K562 (cell line): ENCODE data around the gene SOHLH1. TPM values are rescaled to one million over a fixed set of nuclear protein-coding genes. Genes with fewer than 3 reads are reported as not detected.

Experiments
- ATAC-seq: fragments of 200-7000 bp; cut with Tn5 transposase; 3 replicates; pipeline ENCODE4 v1.9.1; 2020; ENCODE audit warnings: moderate library complexity
- BruUV-seq: library from RNA; stranded (reverse); fragments of 400-500 nt; replicated peaks from 2 replicates; lab custom pipeline; 2021; lab: Mats Ljungman, UMichigan
- CTCF ChIA-PET: fragments of 300-600 bp; formaldehyde crosslinking; extraction: SDS; loops from one replicate; lab custom pipeline; 2021; ENCODE audit warnings: low intra/inter-chr PET ratio; lab: Yijun Ruan, JAX
- POLR2A ChIA-PET: fragments of 300-600, 350-650 bp; sonication (Branson Sonifier 250); formaldehyde crosslinking; extraction: SDS; loops from one replicate; lab custom pipeline; 2021; ENCODE audit warnings: antibody characterized with exemption, inconsistent platforms; lab: Yijun Ruan, JAX
- DNase-seq, 4 experiments: peaks; one replicate each; pipeline versions ENCODE4 v3.0.0 to v3.0.0-alpha.2; 2011 to 2018; ENCODE audit warnings: low spot score in 3 of 4, mixed read lengths in 3 of 4; ENCODE audit errors: extremely low read depth in 1 of 4
- FAIRE-seq: peaks from 2 replicates; lab custom pipeline; 2011; peaks lifted over from hg19 to GRCh38; lab: Jason Lieb, UNC
- H2AFZ ChIP-seq: 2 replicates; pipeline ENCODE4 v1.6.0; 2011; ENCODE audit warnings: low read depth, low read length, control low read depth, inconsistent platforms
- H3K27ac ChIP-seq: fragments of 200-600 bp; 3 replicates; pipeline ENCODE4 v1.8.0; 2011; ENCODE audit warnings: low read depth, mild to moderate bottlenecking, control low read depth, inconsistent platforms, low read length, moderate library complexity, mixed read lengths; ENCODE audit errors: extremely low read depth
- H3K27me3 ChIP-seq, 2 experiments: fragments of 300-600 bp in 1 of 2; 2 replicates in 1 of 2; 3 replicates in 1 of 2; pipeline versions ENCODE4 v1.6.0 to v1.8.0; 2011; ENCODE audit warnings: inconsistent platforms in 2 of 2, low read length in 2 of 2, mild to moderate bottlenecking in 1 of 2, mixed read lengths in 1 of 2, moderate library complexity in 1 of 2; ENCODE audit not compliant: control insufficient read depth in 2 of 2, insufficient read depth in 2 of 2
- H3K36me3 ChIP-seq: fragments of 300-600 bp; 3 replicates; pipeline ENCODE4 v1.8.0; 2011; ENCODE audit warnings: mild to moderate bottlenecking, low read length, inconsistent platforms; ENCODE audit not compliant: control insufficient read depth, insufficient read depth
- H3K4me1 ChIP-seq, 2 experiments: fragments of 200-600 bp in 1 of 2; replicated peaks in 1 of 2; 2 replicates in 1 of 2; 3 replicates in 1 of 2; pipeline versions ENCODE4 v1.5.1 to v1.8.0; 2011; ENCODE audit warnings: inconsistent platforms in 2 of 2, low read length in 2 of 2, mild to moderate bottlenecking in 1 of 2, mixed read lengths in 1 of 2, moderate library complexity in 1 of 2; ENCODE audit not compliant: control insufficient read depth in 2 of 2, insufficient read depth in 2 of 2
- H3K4me2 ChIP-seq: 2 replicates; pipeline ENCODE4 v1.6.1; 2011; ENCODE audit warnings: low read length, control low read depth, inconsistent platforms, mixed read lengths; ENCODE audit not compliant: insufficient read depth
- H3K4me3 ChIP-seq: fragments of 200-600 bp; sonication (generic), shearing (Covaris generic); 2 replicates; pipeline ENCODE4 v1.5.1; 2016; ENCODE audit warnings: control low read depth, inconsistent platforms
- H3K79me2 ChIP-seq: fragments of 200-600 bp; 3 replicates; pipeline ENCODE4 v1.8.0; 2011; ENCODE audit warnings: low read length, inconsistent platforms; ENCODE audit not compliant: control insufficient read depth, insufficient read depth
- H3K9ac ChIP-seq, 2 experiments: 2 replicates each; pipeline versions ENCODE4 v1.6.0 to v1.6.1; 2011; ENCODE audit warnings: low read depth in 2 of 2, low read length in 2 of 2, control low read depth in 1 of 2, inconsistent platforms in 1 of 2, mild to moderate bottlenecking in 1 of 2, mixed read lengths in 1 of 2; ENCODE audit not compliant: insufficient read depth in 1 of 2
- H3K9me1 ChIP-seq: one replicate; pipeline ENCODE4 v1.6.0; 2011; ENCODE audit warnings: inconsistent platforms, mild to moderate bottlenecking, low read length, moderate library complexity; ENCODE audit not compliant: control insufficient read depth, insufficient read depth
- H3K9me3 ChIP-seq: replicated peaks from 2 replicates; pipeline ENCODE4 v1.5.1; 2011; ENCODE audit warnings: low read depth, low read length, inconsistent platforms; ENCODE audit not compliant: control insufficient read depth, insufficient read depth
- H4K20me1 ChIP-seq: replicated peaks from 2 replicates; pipeline ENCODE4 v1.6.1; 2011; ENCODE audit warnings: low read length, inconsistent platforms, mixed read lengths; ENCODE audit not compliant: control insufficient read depth, insufficient read depth
- BCL6 ChIP-seq: fragments of 250-450 bp; sonication (Bioruptor Pico); IDR thresholded peaks from 2 replicates; pipeline ENCODE4 v1.4.0; 2020
- MITF ChIP-seq: IDR thresholded peaks from 2 replicates; pipeline ENCODE4 v1.6.1; 2014; ENCODE audit warnings: antibody characterized with exemption
- PCBP1 ChIP-seq: fragments of 200-400 bp; formaldehyde crosslinking; IDR thresholded peaks from 2 replicates; pipeline ENCODE4 v1.6.1; 2018; ENCODE audit warnings: mild to moderate bottlenecking, low read depth, low read length; ENCODE audit not compliant: poor library complexity, severe bottlenecking
- PRDM10 ChIP-seq: fragments of 450-650 bp; IDR thresholded peaks from 2 replicates; pipeline ENCODE4 v1.6.1; 2018; ENCODE audit not compliant: partially characterized antibody
- SOX6 ChIP-seq: fragments of 450-650 bp; IDR thresholded peaks from 2 replicates; pipeline ENCODE4 v1.6.1; 2014; ENCODE audit warnings: mild to moderate bottlenecking
- TAL1 ChIP-seq: fragments of 450-650 bp; IDR thresholded peaks from 2 replicates; pipeline ENCODE4 v1.6.1; 2016; ENCODE audit warnings: mild to moderate bottlenecking
- TCF7 ChIP-seq: sonication (generic); IDR thresholded peaks from 2 replicates; pipeline ENCODE4 v1.6.1; 2016; ENCODE audit warnings: antibody characterized with exemption, borderline replicate concordance
- WGBS: fragments of 100-300 bp; shearing (Covaris generic); methylation state at CpG from one replicate; pipeline ENCODE4 v1.1.6; 2016; ENCODE audit warnings: low coverage, mixed read lengths; ENCODE audit not compliant: insufficient coverage; ENCODE audit errors: missing lambda C conversion rate; 5-methylcytosine and 5-hydroxymethylcytosine counted together
- in situ Hi-C: fragments of 300-500 bp; cut with MboI; formaldehyde crosslinking; loops from 4 replicates; pipeline ENCODE4 v1.15.0; 2018; ENCODE audit warnings: inconsistent platforms, mixed read lengths
- intact Hi-C: fragments of 100-400 bp; cut with micrococcal nuclease; formaldehyde crosslinking; loops from 2 replicates; pipeline ENCODE4 v1.14.2; 2022
- polyA plus RNA-seq, 8 experiments: library from polyadenylated mRNA; depleted of rRNA in 4 of 8; stranded (reverse) in 5 of 8; unstranded in 3 of 8; fragments of >200 nt; fragmentation: Nextera tagmentation in 2 of 8; fragmentation: Illumina TruSeq in 1 of 8; extraction: Ambion mirVana in 2 of 8; extraction: Trizol in 1 of 8; gene quantifications; 2 replicates each; pipeline versions ENCODE4 v1.2.1 to v1.2.3, GENCODE V29; 2011 to 2014; ENCODE audit warnings: inconsistent platforms in 1 of 8, missing spikeins in 1 of 8
- total RNA-seq, 7 experiments: library from RNA; depleted of rRNA in 6 of 7; stranded (reverse); fragments of >200 nt in 6 of 7; fragmentation: Illumina TruSeq in 2 of 7; extraction: Trizol in 2 of 7; gene quantifications; 2 replicates each; pipeline versions ENCODE4 v1.2.1 to v1.2.3, GENCODE V29; 2011 to 2021; ENCODE audit warnings: low replicate concordance in 1 of 7
- TF ChIP-seq, protein P1 (sequence below), 2 experiments: fragments of 450-650 bp in 1 of 2; sonication (generic) in 1 of 2; formaldehyde crosslinking in 1 of 2; IDR thresholded peaks in 1 of 2; conservative IDR thresholded peaks in 1 of 2; 2 replicates each; pipeline versions ENCODE4 v1.6.1 to v1.8.1; 2016 to 2023; ENCODE audit warnings: mild to moderate bottlenecking in 2 of 2, moderate library complexity in 2 of 2, inconsistent platforms in 1 of 2, missing genetic modification reagents in 1 of 2
- TF ChIP-seq, protein P2 (sequence below): sonication (generic); formaldehyde crosslinking; IDR thresholded peaks from 2 replicates; pipeline ENCODE4 v1.8.1; 2023; ENCODE audit warnings: mild to moderate bottlenecking, missing genetic modification reagents, moderate library complexity
- TF ChIP-seq, protein P3 (sequence below), 3 experiments: fragments of 200-800 bp in 1 of 3; fragments of 250-450 bp in 1 of 3; fragments of 450-650 bp in 1 of 3; sonication (Bioruptor Pico) in 1 of 3; sonication (Bioruptor generic) in 1 of 3; formaldehyde crosslinking in 1 of 3; IDR thresholded peaks; 2 replicates each; pipeline versions ENCODE4 v1.6.1 to v1.8.0; 2016 to 2022; ENCODE audit warnings: mild to moderate bottlenecking in 2 of 3, missing genetic modification characterization in 2 of 3, missing compliant biosample characterization in 1 of 3, moderate library complexity in 1 of 3

SOHLH1 gene
- total and polyA plus RNA-seq, 9 of the 15 experiments (the other 6 are each of a cell fraction or from before 2014, with no cell fraction given) = 0.17 to 0.41 (median 0.29) TPM; not detected in 6

DNA sequence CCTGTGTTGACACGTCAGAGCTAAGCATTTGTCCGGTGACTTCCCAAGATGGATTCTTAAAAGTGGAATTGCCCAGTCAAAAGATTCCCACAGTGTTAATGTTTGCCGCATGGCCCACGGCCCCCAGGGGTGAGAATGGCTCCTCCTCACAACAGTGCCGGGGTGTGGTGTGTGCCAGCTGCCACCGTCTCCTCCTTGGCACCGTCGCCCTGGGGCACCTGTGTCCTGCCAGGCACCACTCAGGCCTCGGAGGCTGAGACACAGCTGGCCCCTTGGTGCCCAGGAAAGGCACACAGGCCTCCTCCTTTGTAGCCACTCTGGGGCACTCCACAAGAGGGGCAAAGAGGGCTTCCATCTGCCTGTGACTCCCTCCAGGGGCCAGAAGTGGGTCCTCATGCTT, 7.0 kb upstream of the SOHLH1 start:
- Histone ChIP-seq H3K36me3 (no peaks in the 10 kb centered on the region), H3K4me3 (no peak overlapping the region), H3K27ac (no peak overlapping the region), H3K4me1 (peaks cover 0 to 30% of the 10 kb centered on the region in 2 experiments; a peak in 2 of 5 replicates), H3K79me2 (no peaks in the 10 kb centered on the region), H2AFZ (no peak overlapping the region), H3K9ac (no peak overlapping the region; a peak in 1 of 4 replicates), H3K27me3 (peaks cover 5 to 47% of the 10 kb centered on the region in 2 experiments; a peak in 4 of 5 replicates), H3K4me2 (no peak overlapping the region), H4K20me1 (peaks cover 3% of the 10 kb centered on the region), H3K9me3 (no peaks in the 10 kb centered on the region), H3K9me1 (no peaks in the 10 kb centered on the region)
- CTCF ChIA-PET = no interaction called here
- no TSS peak for BruUV-seq
- 3% methylated on average over 7 of the region's 9 CpGs for WGBS
- intact Hi-C loops = loop anchor here (10.0 kb wide), 1 partner anchor 89 kb away; no protein-coding TSS in a partner anchor
- no peak for DNase-seq
- FAIRE-seq = no peak
- in situ Hi-C loops = no loop called here
- no peak for ATAC-seq
- POLR2A ChIA-PET = interaction anchor here (0.6 kb wide), 1 partner anchor 822 kb away, joined by 3 read pairs; no protein-coding TSS in a partner anchor
- TF ChIP-seq TAL1 (no peak), PCBP1 (no peak), MITF (no peak), BCL6 (CRISPR knock-in tag) (no peak), TCF7 (no peak), SOX6 (no peak), PRDM10 (no peak)
- TF ChIP-seq, protein P1, sequence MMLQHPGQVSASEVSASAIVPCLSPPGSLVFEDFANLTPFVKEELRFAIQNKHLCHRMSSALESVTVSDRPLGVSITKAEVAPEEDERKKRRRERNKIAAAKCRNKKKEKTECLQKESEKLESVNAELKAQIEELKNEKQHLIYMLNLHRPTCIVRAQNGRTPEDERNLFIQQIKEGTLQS (IDR thresholded peaks at IDR 0.05) = no peak
- TF ChIP-seq, protein P1 (CRISPR knock-in tag; conservative IDR thresholded peaks at IDR 0.05) = no peak
- TF ChIP-seq, protein P2, sequence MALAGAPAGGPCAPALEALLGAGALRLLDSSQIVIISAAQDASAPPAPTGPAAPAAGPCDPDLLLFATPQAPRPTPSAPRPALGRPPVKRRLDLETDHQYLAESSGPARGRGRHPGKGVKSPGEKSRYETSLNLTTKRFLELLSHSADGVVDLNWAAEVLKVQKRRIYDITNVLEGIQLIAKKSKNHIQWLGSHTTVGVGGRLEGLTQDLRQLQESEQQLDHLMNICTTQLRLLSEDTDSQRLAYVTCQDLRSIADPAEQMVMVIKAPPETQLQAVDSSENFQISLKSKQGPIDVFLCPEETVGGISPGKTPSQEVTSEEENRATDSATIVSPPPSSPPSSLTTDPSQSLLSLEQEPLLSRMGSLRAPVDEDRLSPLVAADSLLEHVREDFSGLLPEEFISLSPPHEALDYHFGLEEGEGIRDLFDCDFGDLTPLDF (CRISPR knock-in tag) = no peak
- TF ChIP-seq, protein P3, sequence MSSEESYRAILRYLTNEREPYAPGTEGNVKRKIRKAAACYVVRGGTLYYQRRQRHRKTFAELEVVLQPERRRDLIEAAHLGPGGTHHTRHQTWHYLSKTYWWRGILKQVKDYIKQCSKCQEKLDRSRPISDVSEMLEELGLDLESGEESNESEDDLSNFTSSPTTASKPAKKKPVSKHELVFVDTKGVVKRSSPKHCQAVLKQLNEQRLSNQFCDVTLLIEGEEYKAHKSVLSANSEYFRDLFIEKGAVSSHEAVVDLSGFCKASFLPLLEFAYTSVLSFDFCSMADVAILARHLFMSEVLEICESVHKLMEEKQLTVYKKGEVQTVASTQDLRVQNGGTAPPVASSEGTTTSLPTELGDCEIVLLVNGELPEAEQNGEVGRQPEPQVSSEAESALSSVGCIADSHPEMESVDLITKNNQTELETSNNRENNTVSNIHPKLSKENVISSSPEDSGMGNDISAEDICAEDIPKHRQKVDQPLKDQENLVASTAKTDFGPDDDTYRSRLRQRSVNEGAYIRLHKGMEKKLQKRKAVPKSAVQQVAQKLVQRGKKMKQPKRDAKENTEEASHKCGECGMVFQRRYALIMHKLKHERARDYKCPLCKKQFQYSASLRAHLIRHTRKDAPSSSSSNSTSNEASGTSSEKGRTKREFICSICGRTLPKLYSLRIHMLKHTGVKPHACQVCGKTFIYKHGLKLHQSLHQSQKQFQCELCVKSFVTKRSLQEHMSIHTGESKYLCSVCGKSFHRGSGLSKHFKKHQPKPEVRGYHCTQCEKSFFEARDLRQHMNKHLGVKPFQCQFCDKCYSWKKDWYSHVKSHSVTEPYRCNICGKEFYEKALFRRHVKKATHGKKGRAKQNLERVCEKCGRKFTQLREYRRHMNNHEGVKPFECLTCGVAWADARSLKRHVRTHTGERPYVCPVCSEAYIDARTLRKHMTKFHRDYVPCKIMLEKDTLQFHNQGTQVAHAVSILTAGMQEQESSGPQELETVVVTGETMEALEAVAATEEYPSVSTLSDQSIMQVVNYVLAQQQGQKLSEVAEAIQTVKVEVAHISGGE (CRISPR knock-in tag; IDR thresholded peaks at IDR 0.05) = no peak
